ENCODE results near the gene CFAP20. TPM values are rescaled to one million over a fixed set of nuclear protein-coding genes. Genes with fewer than 3 reads are reported as not detected.

CFAP20 gene
- total and polyA plus RNA-seq, 2 of the 13 experiments (the other 11 are each of a cell fraction or from before 2014, with no cell fraction given): 73.1 to 87.4 TPM

DNA sequence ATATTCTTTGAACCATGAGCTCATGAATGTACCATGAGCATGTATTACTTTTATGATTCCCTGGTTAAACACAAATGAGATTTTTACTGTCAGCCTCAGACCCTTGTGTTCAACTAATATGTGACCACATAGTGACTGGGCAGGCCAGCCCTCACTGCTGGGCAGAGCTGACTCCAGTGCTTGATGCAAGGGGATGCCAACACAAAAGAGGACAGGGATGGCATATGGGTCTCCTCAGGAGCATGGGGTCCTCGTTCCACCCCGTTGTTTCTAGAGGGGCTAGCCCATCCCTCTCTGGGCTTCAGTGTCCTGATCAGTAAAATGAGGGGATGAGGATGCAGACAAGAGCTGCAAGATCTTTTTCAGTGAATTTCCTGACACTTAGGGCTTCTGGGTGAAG, 19.3 kb downstream of the CFAP20 start:
- no peak for DNase-seq (ENCODE audit: low spot score)
- CTCF ChIA-PET (ENCODE audit: low intra/inter-chr PET ratio, low total read pairs): no interaction called here
- Histone ChIP-seq H3K9ac (ENCODE audit: insufficient read depth, low read depth, low read length) (no peak overlapping the region), H3K36me3 (replicated peaks in 1 of 2; ENCODE audit: control insufficient read depth in 1 of 2, insufficient read depth in 2 of 2, low read length in 2 of 2) (peaks cover 4 to 16% of the 10 kb centered on the region in 2 experiments), H4K20me1 (ENCODE audit: insufficient read depth, low read length) (no peaks in the 10 kb centered on the region), H3K4me3 (replicated peaks in 1 of 3; ENCODE audit: insufficient read depth in 1 of 3, low read depth in 2 of 3, low read length in 3 of 3) (no peak overlapping the region), H3K79me2 (ENCODE audit: insufficient read depth, low read length) (no peaks in the 10 kb centered on the region), H2AFZ (ENCODE audit: low read length) (no peak overlapping the region), H3K27ac (ENCODE audit: extremely low read length, insufficient read depth, low read length) (no peak overlapping the region), H3K27me3 (ENCODE audit: control insufficient read depth in 1 of 2, insufficient read depth in 2 of 2, low read length in 2 of 2) (no peaks in the 10 kb centered on the region), H3K4me1 (ENCODE audit: insufficient read depth, low read length) (peaks cover 6% of the 10 kb centered on the region; the same call in 1 of the 2 replicates), H3K4me2 (ENCODE audit: low read depth, low read length) (no peak overlapping the region), H3K9me3 (ENCODE audit: low read length) (no peaks in the 10 kb centered on the region)
- intact Hi-C loops (cut with micrococcal nuclease; ENCODE audit: unreplicated experiment): no loop called here
- TF ChIP-seq FOXM1 (CRISPR knock-in tag; IDR thresholded peaks at IDR 0.05) (no peak), ZNF205 (CRISPR knock-in tag; IDR thresholded peaks at IDR 0.05) (no peak), KDM2A (CRISPR knock-in tag; IDR thresholded peaks at IDR 0.05; ENCODE audit: borderline replicate concordance, low read depth) (no peak), ZNF20 (CRISPR knock-in tag; IDR thresholded peaks at IDR 0.05) (no peak), MED1 (CRISPR knock-in tag; IDR thresholded peaks at IDR 0.05) (no peak), MAFF (IDR thresholded peaks at IDR 0.05; ENCODE audit: low read depth, low read length) (no peak)
- TF ChIP-seq, protein P1, sequence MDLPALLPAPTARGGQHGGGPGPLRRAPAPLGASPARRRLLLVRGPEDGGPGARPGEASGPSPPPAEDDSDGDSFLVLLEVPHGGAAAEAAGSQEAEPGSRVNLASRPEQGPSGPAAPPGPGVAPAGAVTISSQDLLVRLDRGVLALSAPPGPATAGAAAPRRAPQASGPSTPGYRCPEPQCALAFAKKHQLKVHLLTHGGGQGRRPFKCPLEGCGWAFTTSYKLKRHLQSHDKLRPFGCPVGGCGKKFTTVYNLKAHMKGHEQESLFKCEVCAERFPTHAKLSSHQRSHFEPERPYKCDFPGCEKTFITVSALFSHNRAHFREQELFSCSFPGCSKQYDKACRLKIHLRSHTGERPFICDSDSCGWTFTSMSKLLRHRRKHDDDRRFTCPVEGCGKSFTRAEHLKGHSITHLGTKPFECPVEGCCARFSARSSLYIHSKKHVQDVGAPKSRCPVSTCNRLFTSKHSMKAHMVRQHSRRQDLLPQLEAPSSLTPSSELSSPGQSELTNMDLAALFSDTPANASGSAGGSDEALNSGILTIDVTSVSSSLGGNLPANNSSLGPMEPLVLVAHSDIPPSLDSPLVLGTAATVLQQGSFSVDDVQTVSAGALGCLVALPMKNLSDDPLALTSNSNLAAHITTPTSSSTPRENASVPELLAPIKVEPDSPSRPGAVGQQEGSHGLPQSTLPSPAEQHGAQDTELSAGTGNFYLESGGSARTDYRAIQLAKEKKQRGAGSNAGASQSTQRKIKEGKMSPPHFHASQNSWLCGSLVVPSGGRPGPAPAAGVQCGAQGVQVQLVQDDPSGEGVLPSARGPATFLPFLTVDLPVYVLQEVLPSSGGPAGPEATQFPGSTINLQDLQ (CRISPR knock-in tag; IDR thresholded peaks at IDR 0.05): no peak
- peak; percentile 16 for ATAC-seq
- POLR2A ChIA-PET: no interaction called here
- WGBS (ENCODE audit: low lambda C conversion rate): 14% methylated on average over 2 of the region's 2 CpGs
- no peak for FAIRE-seq
- BruUV-seq (replicated peaks): no TSS peak
- in situ Hi-C loops (cut with HindIII; ENCODE audit: extremely low pct_ligation_motif_present, low pct_unique_long_range_greater_than_20kb): no loop called here

DNA sequence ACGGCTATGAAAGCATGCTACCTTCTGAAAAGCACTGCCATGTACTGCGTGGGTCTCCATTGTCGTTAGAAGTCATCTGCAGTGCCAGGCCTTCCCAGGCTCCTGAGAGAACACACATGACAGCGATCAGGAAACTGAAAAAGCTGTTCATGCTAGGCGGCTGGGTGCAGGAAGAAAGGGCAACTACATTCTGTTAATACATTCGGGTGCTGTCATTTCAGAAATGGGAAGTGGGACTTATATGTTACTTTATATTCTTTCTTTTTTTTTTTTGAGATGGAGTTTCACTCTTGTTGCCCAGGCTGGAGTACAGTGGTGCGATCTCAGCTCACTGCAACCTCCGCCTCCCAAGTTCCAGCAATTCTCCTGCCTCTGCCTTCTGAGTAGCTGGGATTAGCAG, 19.9 kb downstream of the CFAP20 start:
- ChIA-PET POLR2A (no interaction called here), CTCF (ENCODE audit: low intra/inter-chr PET ratio, low total read pairs) (no interaction called here)
- DNase-seq (ENCODE audit: low spot score) (no peak), ATAC-seq (no peak), FAIRE-seq (no peak)
- H3K9ac ChIP-seq (ENCODE audit: insufficient read depth, low read depth, low read length): no peak overlapping the region
- no peaks in the 10 kb centered on the region for H3K9me3 ChIP-seq (ENCODE audit: low read length)
- BruUV-seq (replicated peaks): no TSS peak
- no peak overlapping the region for H3K4me3 ChIP-seq (replicated peaks in 1 of 3; ENCODE audit: insufficient read depth in 1 of 3, low read depth in 2 of 3, low read length in 3 of 3)
- H2AFZ ChIP-seq (ENCODE audit: low read length): no peak overlapping the region
- intact Hi-C loops (cut with micrococcal nuclease; ENCODE audit: unreplicated experiment): no loop called here
- TF ChIP-seq EZH2 (conservative IDR thresholded peaks at IDR 0.05; ENCODE audit: low read depth, low read length): no peak
- no peak for TF ChIP-seq ZNF160 (CRISPR knock-in tag; IDR thresholded peaks at IDR 0.05)
- no peak for TF ChIP-seq IRX3 (CRISPR knock-in tag; IDR thresholded peaks at IDR 0.05; ENCODE audit: borderline replicate concordance, low read depth)
- no peak for TF ChIP-seq KDM6A (CRISPR knock-in tag; IDR thresholded peaks at IDR 0.05; ENCODE audit: low read depth)
- TF ChIP-seq ZIK1 (CRISPR knock-in tag; IDR thresholded peaks at IDR 0.05; ENCODE audit: borderline replicate concordance, low read depth): no peak
- no peaks in the 10 kb centered on the region for H4K20me1 ChIP-seq (ENCODE audit: insufficient read depth, low read length)
- H3K79me2 ChIP-seq (ENCODE audit: insufficient read depth, low read length): no peaks in the 10 kb centered on the region
- peaks cover 6% of the 10 kb centered on the region; the same call in 1 of the 2 replicates for H3K4me1 ChIP-seq (ENCODE audit: insufficient read depth, low read length)
- WGBS (ENCODE audit: low lambda C conversion rate): 61% methylated on average over 8 of the region's 8 CpGs
- in situ Hi-C loops (cut with HindIII; ENCODE audit: extremely low pct_ligation_motif_present, low pct_unique_long_range_greater_than_20kb): no loop called here
- no peak overlapping the region for H3K4me2 ChIP-seq (ENCODE audit: low read depth, low read length)
- no peak overlapping the region for H3K27ac ChIP-seq (ENCODE audit: extremely low read length, insufficient read depth, low read length)
- no peaks in the 10 kb centered on the region for H3K27me3 ChIP-seq (ENCODE audit: control insufficient read depth in 1 of 2, insufficient read depth in 2 of 2, low read length in 2 of 2)
- H3K36me3 ChIP-seq (replicated peaks in 1 of 2; ENCODE audit: control insufficient read depth in 1 of 2, insufficient read depth in 2 of 2, low read length in 2 of 2): peaks cover 0 to 11% of the 10 kb centered on the region in 2 experiments; a peak in 3 of 5 replicates

All from HepG2 (cell line).